ENCODE data around the gene SFSWAP.
"Not testable (repeated sequence)": the region's sequence is repeated elsewhere in the genome, so short reads cannot be mapped to it uniquely, and the experiment has no call there.

Gene SFSWAP

GRCh38 chr12:131736446-131737149 is 25.7 kb downstream of the SFSWAP start:
- no peak for DNase-seq (ENCODE audit: low read depth)

- DNase-seq (ENCODE audit: low read depth) = no peak
Observed at GRCh38 chr12:131737150-131737827, 26.4 kb downstream of the SFSWAP start.

GRCh38 chr12:131738196-131738595 is 27.3 kb downstream of the SFSWAP start:
- no peak for DNase-seq (ENCODE audit: low read depth)

- no peak for DNase-seq (ENCODE audit: low read depth)
Observed at GRCh38 chr12:131740626-131741025, 29.7 kb downstream of the SFSWAP start.

- DNase-seq (ENCODE audit: low read depth) = not testable (repeated sequence)
Observed at GRCh38 chr12:131742761-131743160, 31.9 kb downstream of the SFSWAP start.

- DNase-seq (ENCODE audit: low read depth) = not testable (repeated sequence)
Observed at GRCh38 chr12:131743410-131743809, 32.5 kb downstream of the SFSWAP start.

GRCh38 chr12:131743880-131744279 is 33.0 kb downstream of the SFSWAP start:
- not testable (repeated sequence) for DNase-seq (ENCODE audit: low read depth)

GRCh38 chr12:131744675-131745074 is 33.8 kb downstream of the SFSWAP start:
- DNase-seq (ENCODE audit: low read depth) = not testable (repeated sequence)

- DNase-seq (ENCODE audit: low read depth) = no peak
Observed at GRCh38 chr12:131745706-131746105, 34.8 kb downstream of the SFSWAP start.

GRCh38 chr12:131747276-131748177 is 36.6 kb downstream of the SFSWAP start:
- DNase-seq (ENCODE audit: low read depth) = no peak

GRCh38 chr12:131749618-131750315 is 38.9 kb downstream of the SFSWAP start:
- DNase-seq (ENCODE audit: low read depth) = no peak

GRCh38 chr12:131751335-131751734 is 40.4 kb downstream of the SFSWAP start:
- no peak for DNase-seq (ENCODE audit: low read depth)

GRCh38 chr12:131752451-131752850 is 41.6 kb downstream of the SFSWAP start:
- no peak for DNase-seq (ENCODE audit: low read depth)

GRCh38 chr12:131753005-131753404 is 42.1 kb downstream of the SFSWAP start:
- no peak for DNase-seq (ENCODE audit: low read depth)

- DNase-seq (ENCODE audit: low read depth) = no peak
Observed at GRCh38 chr12:131753757-131754156, 42.9 kb downstream of the SFSWAP start.

- no peak for DNase-seq (ENCODE audit: low read depth)
Observed at GRCh38 chr12:131754184-131754583, 43.3 kb downstream of the SFSWAP start.

GRCh38 chr12:131755305-131756113 is 44.6 kb downstream of the SFSWAP start:
- DNase-seq (ENCODE audit: low read depth) = no peak

GRCh38 chr12:131756441-131756840 is 45.6 kb downstream of the SFSWAP start:
- no peak for DNase-seq (ENCODE audit: low read depth)

GRCh38 chr12:131757111-131757510 is 46.2 kb downstream of the SFSWAP start:
- DNase-seq (ENCODE audit: low read depth) = no peak

- DNase-seq (ENCODE audit: low read depth) = no peak
Observed at GRCh38 chr12:131758016-131758739, 47.3 kb downstream of the SFSWAP start.

All from GM04504 (cell line).